GM12873 (cell line): ENCODE results near the gene SHANK2.

ENCODE experiments used
- TF ChIP-seq, protein P1 (sequence below): IDR thresholded peaks from 2 replicates; pipeline ENCODE4 v1.5.1; 2012; ENCODE audit warnings: low read depth, mild to moderate bottlenecking, moderate library complexity, low read length, control low read depth; ENCODE audit not compliant: insufficient read depth; ENCODE audit errors: missing control alignments

The SHANK2 gene

DNA sequence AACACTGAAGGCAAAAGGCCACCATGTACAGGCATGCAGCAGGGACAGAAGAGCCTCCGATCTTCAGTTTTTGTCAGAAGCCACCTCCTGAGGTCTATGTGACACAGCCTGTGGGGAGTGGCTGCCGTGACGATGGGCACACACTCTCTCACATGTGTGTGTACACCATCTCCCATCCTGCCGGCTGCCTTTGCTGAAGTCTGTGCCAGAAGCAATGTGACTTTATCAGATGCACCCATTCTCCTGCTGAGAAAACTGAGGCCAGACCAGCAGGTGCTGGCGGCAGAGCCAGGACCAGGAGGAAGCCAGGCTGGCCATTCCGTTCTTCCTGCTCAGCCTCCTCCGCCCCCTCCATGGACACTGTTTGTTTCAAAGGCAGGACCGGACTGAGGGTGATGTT, 16.7 kb downstream of the SHANK2 start:
- TF ChIP-seq, protein P1, sequence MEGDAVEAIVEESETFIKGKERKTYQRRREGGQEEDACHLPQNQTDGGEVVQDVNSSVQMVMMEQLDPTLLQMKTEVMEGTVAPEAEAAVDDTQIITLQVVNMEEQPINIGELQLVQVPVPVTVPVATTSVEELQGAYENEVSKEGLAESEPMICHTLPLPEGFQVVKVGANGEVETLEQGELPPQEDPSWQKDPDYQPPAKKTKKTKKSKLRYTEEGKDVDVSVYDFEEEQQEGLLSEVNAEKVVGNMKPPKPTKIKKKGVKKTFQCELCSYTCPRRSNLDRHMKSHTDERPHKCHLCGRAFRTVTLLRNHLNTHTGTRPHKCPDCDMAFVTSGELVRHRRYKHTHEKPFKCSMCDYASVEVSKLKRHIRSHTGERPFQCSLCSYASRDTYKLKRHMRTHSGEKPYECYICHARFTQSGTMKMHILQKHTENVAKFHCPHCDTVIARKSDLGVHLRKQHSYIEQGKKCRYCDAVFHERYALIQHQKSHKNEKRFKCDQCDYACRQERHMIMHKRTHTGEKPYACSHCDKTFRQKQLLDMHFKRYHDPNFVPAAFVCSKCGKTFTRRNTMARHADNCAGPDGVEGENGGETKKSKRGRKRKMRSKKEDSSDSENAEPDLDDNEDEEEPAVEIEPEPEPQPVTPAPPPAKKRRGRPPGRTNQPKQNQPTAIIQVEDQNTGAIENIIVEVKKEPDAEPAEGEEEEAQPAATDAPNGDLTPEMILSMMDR: no peak

DNA sequence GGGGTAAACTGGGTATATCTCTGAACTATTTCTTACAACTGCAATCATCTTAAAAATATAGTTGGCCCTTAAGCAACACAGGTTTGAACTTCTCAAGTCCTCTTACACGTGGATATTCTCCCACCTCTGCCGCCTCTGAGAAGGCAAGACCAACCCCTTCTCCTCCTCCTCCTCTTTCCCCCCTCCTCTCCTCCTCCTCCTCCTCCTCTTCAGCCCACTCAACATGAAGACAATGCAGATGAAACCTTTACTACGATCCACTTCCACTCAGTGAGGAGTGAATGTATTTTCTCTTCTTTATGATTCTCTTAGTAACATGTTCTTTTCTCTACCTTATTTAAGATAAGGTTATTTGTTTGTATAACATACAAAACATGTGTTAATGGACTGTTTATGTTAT, 20.0 kb downstream of the SHANK2 start:
- TF ChIP-seq, protein P1: no peak

DNA sequence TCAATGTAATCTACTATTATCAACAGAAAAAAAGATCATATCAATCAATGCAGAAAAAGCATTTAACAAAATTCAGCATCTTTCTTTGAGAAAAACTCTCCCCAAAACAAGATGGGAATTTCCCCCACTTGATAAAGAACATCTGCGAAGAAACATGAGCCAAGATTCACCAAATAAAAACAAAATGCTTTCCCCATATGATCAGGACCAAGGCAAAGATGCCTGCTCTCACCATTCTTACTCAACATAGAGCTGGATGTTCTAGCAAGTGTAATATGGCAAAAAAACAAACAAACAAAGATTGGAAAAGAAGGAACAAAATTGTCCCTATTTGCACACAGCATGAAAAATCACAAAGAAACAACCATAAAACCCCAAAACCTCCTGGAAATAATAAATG, 23.4 kb downstream of the SHANK2 start:
- TF ChIP-seq, protein P1: no peak

DNA sequence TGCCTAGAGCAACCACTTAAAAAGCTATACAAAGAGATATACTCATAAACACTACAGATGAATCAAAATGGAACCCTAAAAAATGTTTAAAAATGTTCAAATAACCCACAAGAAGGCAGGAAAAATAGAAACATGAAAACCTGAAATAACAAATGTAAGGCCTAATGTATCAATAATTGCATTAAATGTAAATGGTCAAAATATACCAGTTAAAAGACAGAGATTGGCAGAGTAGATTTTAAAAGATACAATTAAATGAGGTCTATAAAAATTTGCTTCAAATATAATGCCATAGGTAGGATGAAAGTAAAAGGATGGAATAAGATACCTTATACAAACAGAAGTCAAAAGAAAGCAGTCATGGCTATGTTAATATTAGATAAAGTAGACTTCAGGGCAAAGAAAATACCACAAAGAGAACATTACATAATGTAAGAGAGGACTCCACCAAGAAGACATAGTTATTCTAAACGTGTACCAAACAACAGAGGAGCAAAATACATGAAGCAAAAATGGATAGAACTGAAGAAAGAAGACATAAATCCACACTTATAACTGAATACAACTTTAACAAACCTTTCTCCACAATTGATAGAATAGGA, 25.2 kb downstream of the SHANK2 start:
- TF ChIP-seq, protein P1: no peak

DNA sequence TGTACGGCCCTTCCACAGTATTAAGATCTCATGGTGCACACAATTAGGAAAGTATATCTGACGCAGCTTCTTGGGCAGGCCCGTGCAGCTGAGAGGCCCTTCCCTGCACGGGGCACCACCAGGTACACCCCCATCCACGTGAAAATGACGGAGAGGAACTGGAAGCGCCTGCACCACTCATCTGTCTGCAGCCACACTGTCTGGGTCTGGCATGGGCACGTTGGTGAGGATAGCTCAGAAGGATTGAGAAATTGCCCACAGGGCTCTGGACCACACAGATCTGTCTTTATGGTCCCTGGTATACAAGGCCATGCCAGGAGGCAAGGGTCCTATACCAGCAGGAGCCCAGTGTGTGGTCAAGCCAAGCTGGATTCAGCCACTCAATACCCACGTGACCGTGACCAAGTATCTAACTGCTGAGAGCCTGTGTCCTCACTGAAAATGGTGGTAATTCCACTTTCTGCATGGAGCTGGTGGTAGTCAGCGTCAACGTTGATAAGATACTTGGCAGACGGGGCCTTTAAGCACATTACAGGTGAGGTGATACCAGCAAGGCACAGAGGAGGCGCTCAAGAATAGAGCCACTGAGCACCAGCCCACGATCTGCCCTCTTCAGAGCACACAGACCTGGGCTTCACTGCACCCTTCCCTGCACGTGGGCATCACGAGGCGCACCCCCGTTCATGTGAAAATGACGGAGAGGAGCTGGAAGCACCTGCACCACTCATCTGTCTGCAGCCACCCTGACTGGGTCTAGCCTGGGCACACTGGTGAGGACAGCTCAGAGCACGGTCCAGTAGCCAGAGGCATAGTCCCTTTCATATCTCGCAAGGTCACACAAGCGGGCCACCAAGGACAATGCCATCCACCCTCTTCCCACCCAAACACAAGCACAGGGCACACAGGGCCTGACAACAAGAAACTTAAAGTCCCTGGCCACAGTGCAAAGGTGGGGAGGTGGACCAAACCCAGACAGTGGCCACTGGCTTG, 28.4 kb downstream of the SHANK2 start:
- TF ChIP-seq, protein P1: no peak

DNA sequence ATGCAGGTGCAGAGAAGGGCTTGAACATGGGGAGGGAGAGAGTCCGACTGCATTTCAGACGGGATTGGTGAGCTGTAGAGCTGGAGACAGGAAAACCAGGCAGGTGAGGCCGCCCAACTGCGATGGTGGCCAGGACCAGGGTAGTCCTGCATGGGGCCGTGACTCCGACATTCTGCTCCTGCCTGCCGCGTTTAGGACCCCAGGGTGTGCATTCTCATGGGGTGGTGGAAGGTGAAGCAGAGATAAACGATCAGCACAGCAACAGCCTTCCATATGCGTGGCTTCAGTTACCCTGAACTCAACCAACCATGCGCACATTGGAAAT, 29.3 kb downstream of the SHANK2 start:
- TF ChIP-seq, protein P1: no peak

DNA sequence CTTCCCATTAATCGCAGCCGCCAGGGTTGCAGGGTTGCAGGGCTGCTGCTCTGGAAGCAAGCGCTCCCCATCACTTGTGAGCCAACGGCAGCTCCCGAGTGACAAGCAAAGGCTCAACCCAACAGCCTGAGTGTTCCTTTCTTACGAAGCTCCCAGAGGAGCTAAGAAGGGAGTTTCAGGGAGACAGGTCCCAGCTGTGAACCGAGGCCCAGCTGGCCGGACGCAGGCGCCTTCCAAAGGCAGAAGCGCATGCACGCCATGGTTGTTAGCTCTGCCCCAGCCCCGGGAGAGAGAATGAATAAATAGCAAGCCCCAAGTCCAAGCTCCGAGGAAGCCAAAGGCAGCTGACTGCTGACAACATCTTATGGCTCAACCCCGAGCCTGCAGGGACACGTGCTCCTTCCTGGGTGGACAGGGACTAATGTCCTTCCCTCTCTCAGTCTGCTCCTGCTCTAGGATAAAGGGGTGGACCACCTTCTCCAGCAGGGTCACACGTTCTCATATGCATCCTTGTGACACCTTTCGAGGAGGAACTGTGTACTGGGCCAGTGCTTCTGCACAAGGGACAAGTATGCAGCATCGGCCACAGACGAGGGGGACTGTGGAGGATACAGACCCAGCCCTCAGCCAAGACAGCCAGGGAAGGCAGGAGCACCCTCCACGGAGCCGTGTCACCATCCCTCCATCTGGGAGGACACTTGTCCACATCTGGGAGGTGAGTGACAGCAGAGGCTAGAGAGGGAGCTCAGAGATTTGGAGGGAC, 29.9 kb downstream of the SHANK2 start:
- TF ChIP-seq, protein P1: no peak
